PC-9 (cell line): ENCODE results near the gene UTP11.

Experiments used
- CTCF ChIP-seq: fragments of 200-600 bp; sonication (generic); conservative IDR thresholded peaks from 2 replicates; pipeline ENCODE4 v1.6.1; 2017; ENCODE audit warnings: mixed run types, antibody characterized with exemption, mild to moderate bottlenecking, moderate library complexity
- EZH2 ChIP-seq: fragments of 200-600 bp; sonication (generic); IDR thresholded peaks from 2 replicates; pipeline ENCODE4 v1.8.0; 2017; ENCODE audit warnings: antibody characterized with exemption, low read depth

- TF ChIP-seq CTCF (no peak), EZH2 (no peak)
These were observed 15.6 kb downstream of the UTP11 start for GRCh38 chr1:38028105-38028591.
